Fibroblast of villous mesenchyme (primary cell): ENCODE data around the gene EWSR1. TPM values are rescaled to one million over a fixed set of nuclear protein-coding genes. Genes with fewer than 3 reads are reported as not detected.

ENCODE experiments used
- DNase-seq: peaks from one replicate; pipeline ENCODE4 v3.0.0-alpha.2; 2010; ENCODE audit warnings: low read depth
- H3K4me3 ChIP-seq: 2 replicates; pipeline ENCODE4 v1.5.1; 2011; ENCODE audit warnings: low read depth, mild to moderate bottlenecking, low read length
- CTCF ChIP-seq: IDR thresholded peaks from 2 replicates; pipeline ENCODE4 v1.5.1; 2012; ENCODE audit warnings: low read depth, mild to moderate bottlenecking, low read length; ENCODE audit not compliant: insufficient read depth
- total RNA-seq: library from RNA; depleted of rRNA; stranded (reverse); fragments of >200 nt; gene quantifications from 2 replicates; pipeline ENCODE4 v1.2.3, GENCODE V29; 2012

EWSR1 gene
- total RNA-seq, 1 donor, result 207 TPM

- peak overlapping the region; percentile 81 for H3K4me3 ChIP-seq
- TF ChIP-seq CTCF, result no peak
- no peak for DNase-seq
These were observed 39.6 kb downstream of the EWSR1 start for GRCh38 chr22:29307596-29308147.

GRCh38 chr22:29308148-29308790 is 40.2 kb downstream of the EWSR1 start:
- DNase-seq, result no peak
- TF ChIP-seq CTCF, result no peak
- H3K4me3 ChIP-seq, result peak overlapping the region; percentile 9

- DNase-seq, result peak; percentile 44
- TF ChIP-seq CTCF, result no peak
- H3K4me3 ChIP-seq, result peak overlapping the region; percentile 9
These were observed 40.8 kb downstream of the EWSR1 start for GRCh38 chr22:29308791-29309262.

GRCh38 chr22:29309332-29310064 is 41.4 kb downstream of the EWSR1 start:
- no peak for DNase-seq
- H3K4me3 ChIP-seq, result peak overlapping the region; percentile 9
- no peak for TF ChIP-seq CTCF

- TF ChIP-seq CTCF, result no peak
- no peak for DNase-seq
- no peak overlapping the region for H3K4me3 ChIP-seq
These were observed 42.2 kb downstream of the EWSR1 start for GRCh38 chr22:29310065-29310862.

- H3K4me3 ChIP-seq, result no peak overlapping the region
- DNase-seq, result peak; percentile 98
- no peak for TF ChIP-seq CTCF
These were observed 42.8 kb downstream of the EWSR1 start for GRCh38 chr22:29310863-29311339.
